SK-N-SH (cell line): ENCODE data around the gene FAM53A.

Experiments used
- ELF1 ChIP-seq: IDR thresholded peaks from 2 replicates; pipeline ENCODE4 v1.4.0; 2012
- EP300 ChIP-seq, 2 experiments: IDR thresholded peaks; 2 replicates each; pipeline versions ENCODE4 v1.4.0 to v1.6.1; 2012; ENCODE audit warnings: borderline replicate concordance in 1 of 2, low read depth in 1 of 2, low read length in 1 of 2
- EZH2phosphoT487 ChIP-seq: fragments of 200-600 bp; sonication (generic); IDR thresholded peaks from 2 replicates; pipeline ENCODE4 v1.6.1; 2017; ENCODE audit warnings: low read depth, mixed run types, mild to moderate bottlenecking, antibody characterized with exemption, moderate library complexity, borderline replicate concordance
- FOXJ3 ChIP-seq: sonication (generic); formaldehyde crosslinking; IDR thresholded peaks from 2 replicates; pipeline ENCODE4 v1.5.1; 2020; ENCODE audit warnings: mild to moderate bottlenecking, missing genetic modification reagents
- MXI1 ChIP-seq: IDR thresholded peaks from 2 replicates; pipeline ENCODE4 v1.6.1; 2012; ENCODE audit warnings: mild to moderate bottlenecking, low read depth, low read length, improper control_type of control experiment
- POLR2AphosphoS5 ChIP-seq: IDR thresholded peaks from 2 replicates; pipeline ENCODE4 v1.6.1; 2012; ENCODE audit warnings: low read depth, low read length
- SIN3A ChIP-seq: IDR thresholded peaks from 2 replicates; pipeline ENCODE4 v1.6.1; 2012; ENCODE audit warnings: low read depth, mild to moderate bottlenecking, low read length, moderate library complexity, borderline replicate concordance
- SMC3 ChIP-seq: IDR thresholded peaks from 2 replicates; pipeline ENCODE4 v1.6.1; 2012; ENCODE audit warnings: low read depth, low read length, improper control_type of control experiment
- TAF1 ChIP-seq: IDR thresholded peaks from 2 replicates; pipeline ENCODE4 v1.6.1; 2012; ENCODE audit warnings: low read depth, mild to moderate bottlenecking, low read length, moderate library complexity, borderline replicate concordance
- TEAD4 ChIP-seq: IDR thresholded peaks from 2 replicates; pipeline ENCODE4 v1.4.0; 2012; ENCODE audit warnings: mild to moderate bottlenecking, borderline replicate concordance; ENCODE audit not compliant: insufficient read depth
- YY1 ChIP-seq: IDR thresholded peaks from 2 replicates; pipeline ENCODE4 v1.4.0; 2012; ENCODE audit warnings: low read depth, mild to moderate bottlenecking
- TF ChIP-seq, protein P1 (sequence below): fragments of 200-600 bp; sonication (generic); IDR thresholded peaks from 2 replicates; pipeline ENCODE4 v1.6.1; 2017; ENCODE audit warnings: antibody characterized with exemption, mild to moderate bottlenecking, moderate library complexity

DNA sequence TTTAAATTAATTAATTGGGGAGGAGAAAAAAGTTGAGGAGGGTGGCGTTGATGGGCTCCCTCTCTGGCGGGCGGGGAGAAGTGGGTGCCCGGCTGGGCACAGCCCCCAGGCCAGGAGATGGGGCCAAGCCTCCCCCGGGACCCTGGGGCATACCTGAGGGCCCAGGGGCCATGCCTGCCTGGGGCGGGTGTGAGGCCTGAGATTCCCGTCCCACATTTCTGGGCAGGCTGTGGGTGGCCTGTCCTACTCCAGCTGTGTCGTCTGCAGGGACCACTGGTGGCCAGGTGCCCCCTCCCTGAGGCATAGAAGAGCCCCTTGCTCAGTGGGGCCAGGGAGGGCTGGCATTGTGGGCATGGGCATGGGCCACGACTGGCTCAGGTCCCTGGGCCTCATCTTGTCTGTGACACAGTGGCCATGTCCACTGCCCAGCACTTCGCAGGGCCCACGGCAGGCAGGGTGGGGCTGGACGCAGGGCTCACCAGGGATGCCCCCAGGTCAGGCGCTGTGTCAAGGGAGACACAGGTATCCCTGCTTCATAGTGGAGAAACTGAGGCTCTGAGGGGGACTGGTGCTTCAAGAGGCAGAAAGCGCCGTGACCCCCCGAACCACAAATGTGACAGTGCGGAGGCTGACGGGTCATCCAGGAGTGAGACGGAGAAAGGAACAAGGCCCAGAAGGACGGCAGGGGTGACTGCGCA lies 60.1 kb downstream of the FAM53A start:
- no peak for TF ChIP-seq TAF1
- TF ChIP-seq, protein P1, sequence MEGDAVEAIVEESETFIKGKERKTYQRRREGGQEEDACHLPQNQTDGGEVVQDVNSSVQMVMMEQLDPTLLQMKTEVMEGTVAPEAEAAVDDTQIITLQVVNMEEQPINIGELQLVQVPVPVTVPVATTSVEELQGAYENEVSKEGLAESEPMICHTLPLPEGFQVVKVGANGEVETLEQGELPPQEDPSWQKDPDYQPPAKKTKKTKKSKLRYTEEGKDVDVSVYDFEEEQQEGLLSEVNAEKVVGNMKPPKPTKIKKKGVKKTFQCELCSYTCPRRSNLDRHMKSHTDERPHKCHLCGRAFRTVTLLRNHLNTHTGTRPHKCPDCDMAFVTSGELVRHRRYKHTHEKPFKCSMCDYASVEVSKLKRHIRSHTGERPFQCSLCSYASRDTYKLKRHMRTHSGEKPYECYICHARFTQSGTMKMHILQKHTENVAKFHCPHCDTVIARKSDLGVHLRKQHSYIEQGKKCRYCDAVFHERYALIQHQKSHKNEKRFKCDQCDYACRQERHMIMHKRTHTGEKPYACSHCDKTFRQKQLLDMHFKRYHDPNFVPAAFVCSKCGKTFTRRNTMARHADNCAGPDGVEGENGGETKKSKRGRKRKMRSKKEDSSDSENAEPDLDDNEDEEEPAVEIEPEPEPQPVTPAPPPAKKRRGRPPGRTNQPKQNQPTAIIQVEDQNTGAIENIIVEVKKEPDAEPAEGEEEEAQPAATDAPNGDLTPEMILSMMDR = no peak
- TF ChIP-seq SIN3A = no peak
- no peak for TF ChIP-seq MXI1
- TF ChIP-seq YY1 = no peak
- no peak for TF ChIP-seq SMC3
- no peak for TF ChIP-seq TEAD4
- no peak for TF ChIP-seq ELF1
- no peak for TF ChIP-seq EZH2phosphoT487
- TF ChIP-seq EP300 (IDR thresholded peaks at IDR 0.05; ENCODE audit: borderline replicate concordance in 1 of 2, low read depth in 1 of 2, low read length in 1 of 2) = no peak
- TF ChIP-seq POLR2AphosphoS5 = no peak
- TF ChIP-seq FOXJ3 (CRISPR knock-in tag) = no peak
